Measurements from ENCODE around the gene SLC44A4. TPM values are rescaled to one million over a fixed set of nuclear protein-coding genes. Genes with fewer than 3 reads are reported as not detected.
"Not testable (repeated sequence)": the region's sequence is repeated elsewhere in the genome, so short reads cannot be mapped to it uniquely, and the experiment has no call there.

Gene SLC44A4
- polyA plus RNA-seq, 1 donor (not counting 4 experiments of a cell fraction or from before 2014, with no cell fraction given): 0.25 TPM

DNA sequence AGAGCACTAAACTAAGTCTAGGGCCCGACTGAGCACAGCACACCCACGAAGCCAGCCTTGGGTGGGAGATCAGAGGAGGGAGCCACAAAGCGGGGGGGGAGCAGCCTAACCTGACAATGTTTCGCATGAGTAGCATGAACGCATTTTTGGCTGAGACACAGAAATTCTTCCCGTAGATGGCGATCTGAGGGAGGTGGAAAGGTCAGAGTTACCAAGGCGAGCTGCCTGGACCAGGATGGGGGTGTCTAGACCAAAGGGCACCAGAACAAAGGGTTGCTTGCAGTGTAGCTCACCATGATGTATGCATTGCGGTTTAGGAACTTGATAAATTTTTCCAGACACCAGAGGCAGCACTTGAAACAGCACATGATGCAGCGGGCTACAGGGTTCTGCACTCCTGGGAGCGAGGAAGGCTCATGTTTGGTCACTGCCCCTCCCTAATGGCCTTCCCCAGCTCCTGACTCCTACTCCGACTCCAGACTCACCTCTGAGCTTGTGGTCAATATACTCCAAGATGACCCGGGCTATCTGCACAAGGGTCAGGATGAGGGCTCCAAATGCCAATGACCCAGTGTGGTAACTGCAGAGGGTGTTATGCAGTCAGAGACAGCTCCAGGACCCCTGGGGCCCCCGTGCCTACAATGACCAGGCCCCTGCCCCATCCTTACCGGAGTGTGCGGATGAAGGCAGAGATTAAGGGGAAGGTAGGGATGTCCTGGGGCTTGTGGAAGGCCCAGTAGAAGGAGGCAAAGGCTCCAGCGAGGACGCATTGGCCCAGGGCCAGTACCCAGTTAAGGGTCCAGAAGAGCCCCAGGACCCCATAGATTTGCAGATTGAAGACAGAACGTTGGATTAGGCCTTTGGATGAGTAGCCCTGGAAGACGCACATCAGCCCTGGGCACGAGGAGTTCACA is 13.3 kb downstream of the SLC44A4 start:
- H3K4me2 ChIP-seq (ENCODE audit: control insufficient read depth, extremely low read depth, insufficient read depth, low read depth, low read length): no peak overlapping the region
- no peak overlapping the region for H2AFZ ChIP-seq (ENCODE audit: control insufficient read depth, low read length)
- no peak for TF ChIP-seq EZH2 (IDR thresholded peaks at IDR 0.05; ENCODE audit: low read length)
- TF ChIP-seq, protein P1, sequence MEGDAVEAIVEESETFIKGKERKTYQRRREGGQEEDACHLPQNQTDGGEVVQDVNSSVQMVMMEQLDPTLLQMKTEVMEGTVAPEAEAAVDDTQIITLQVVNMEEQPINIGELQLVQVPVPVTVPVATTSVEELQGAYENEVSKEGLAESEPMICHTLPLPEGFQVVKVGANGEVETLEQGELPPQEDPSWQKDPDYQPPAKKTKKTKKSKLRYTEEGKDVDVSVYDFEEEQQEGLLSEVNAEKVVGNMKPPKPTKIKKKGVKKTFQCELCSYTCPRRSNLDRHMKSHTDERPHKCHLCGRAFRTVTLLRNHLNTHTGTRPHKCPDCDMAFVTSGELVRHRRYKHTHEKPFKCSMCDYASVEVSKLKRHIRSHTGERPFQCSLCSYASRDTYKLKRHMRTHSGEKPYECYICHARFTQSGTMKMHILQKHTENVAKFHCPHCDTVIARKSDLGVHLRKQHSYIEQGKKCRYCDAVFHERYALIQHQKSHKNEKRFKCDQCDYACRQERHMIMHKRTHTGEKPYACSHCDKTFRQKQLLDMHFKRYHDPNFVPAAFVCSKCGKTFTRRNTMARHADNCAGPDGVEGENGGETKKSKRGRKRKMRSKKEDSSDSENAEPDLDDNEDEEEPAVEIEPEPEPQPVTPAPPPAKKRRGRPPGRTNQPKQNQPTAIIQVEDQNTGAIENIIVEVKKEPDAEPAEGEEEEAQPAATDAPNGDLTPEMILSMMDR (optimal IDR thresholded peaks at IDR 0.05 in 1 of 3, IDR thresholded peaks at IDR 0.05 in 1 of 3, conservative IDR thresholded peaks at IDR 0.05 in 1 of 3; ENCODE audit: extremely low read depth in 1 of 3, insufficient read depth in 2 of 3, low read length in 3 of 3): no peak
- no peaks in the 10 kb centered on the region for H3K9me3 ChIP-seq (ENCODE audit: control insufficient read depth, low read depth, low read length)
- H3K27ac ChIP-seq (ENCODE audit: control insufficient read depth, insufficient read depth, low read length): no peak overlapping the region
- peaks cover 16% of the 10 kb centered on the region for H3K4me1 ChIP-seq (ENCODE audit: control insufficient read depth, extremely low read depth, insufficient read depth, low read length)
- peaks cover 5% of the 10 kb centered on the region for H3K79me2 ChIP-seq (ENCODE audit: control insufficient read depth, insufficient read depth, low read length)
- no peaks in the 10 kb centered on the region for H4K20me1 ChIP-seq (ENCODE audit: control insufficient read depth, extremely low read depth, insufficient read depth, low read length)
- dilution Hi-C loops (cut with MboI; ENCODE audit: extremely low pct_ligation_motif_present, low sequenced_read_pairs): no loop called here
- no peak overlapping the region for H3K9ac ChIP-seq (ENCODE audit: control insufficient read depth, extremely low read depth, insufficient read depth, low read length)
- H3K9me1 ChIP-seq (ENCODE audit: control insufficient read depth, extremely low read depth, insufficient read depth, low read length): no peaks in the 10 kb centered on the region
- H3K36me3 ChIP-seq (ENCODE audit: control insufficient read depth in 2 of 2, extremely low read depth in 1 of 2, insufficient read depth in 2 of 2, low read length in 2 of 2): peaks cover 1 to 8% of the 10 kb centered on the region in 2 experiments
- FAIRE-seq (no peak), DNase-seq (ENCODE audit: low read depth, low spot score) (no peak)
- no peak overlapping the region for H3K4me3 ChIP-seq (ENCODE audit: control insufficient read depth in 2 of 3, extremely low read depth in 1 of 3, insufficient read depth in 2 of 3, low read depth in 1 of 3, low read length in 3 of 3)
- no peaks in the 10 kb centered on the region for H3K27me3 ChIP-seq (ENCODE audit: control insufficient read depth, extremely low read depth, insufficient read depth, low read length)

DNA sequence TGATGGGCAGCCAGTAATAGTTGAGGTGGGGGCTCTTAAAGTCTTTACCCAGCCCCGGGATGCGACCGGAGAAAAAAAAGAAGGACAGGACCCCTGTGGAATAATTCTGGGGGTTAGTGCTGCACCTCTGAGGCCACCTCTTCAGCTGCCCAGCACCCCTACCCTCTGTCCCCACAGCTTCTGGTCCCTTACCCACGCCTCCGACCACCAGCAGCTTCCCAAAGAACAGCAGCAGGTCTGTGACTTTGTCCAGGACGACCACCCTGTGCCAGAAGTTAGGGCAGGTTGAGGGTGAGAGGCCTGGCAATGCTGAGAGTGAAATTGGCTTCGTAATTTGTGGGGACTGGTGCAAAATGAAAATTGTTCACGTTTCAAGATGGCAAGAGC is 14.0 kb downstream of the SLC44A4 start:
- no peaks in the 10 kb centered on the region for H3K9me3 ChIP-seq (ENCODE audit: control insufficient read depth, low read depth, low read length)
- H3K4me1 ChIP-seq (ENCODE audit: control insufficient read depth, extremely low read depth, insufficient read depth, low read length): peaks cover 16% of the 10 kb centered on the region
- DNase-seq (ENCODE audit: low read depth, low spot score) (no peak), FAIRE-seq (no peak)
- peaks cover 5% of the 10 kb centered on the region for H3K79me2 ChIP-seq (ENCODE audit: control insufficient read depth, insufficient read depth, low read length)
- H2AFZ ChIP-seq (ENCODE audit: control insufficient read depth, low read length): no peak overlapping the region
- H3K36me3 ChIP-seq (ENCODE audit: control insufficient read depth in 2 of 2, extremely low read depth in 1 of 2, insufficient read depth in 2 of 2, low read length in 2 of 2): peaks cover 4 to 12% of the 10 kb centered on the region in 2 experiments
- no peaks in the 10 kb centered on the region for H4K20me1 ChIP-seq (ENCODE audit: control insufficient read depth, extremely low read depth, insufficient read depth, low read length)
- no peak overlapping the region for H3K9ac ChIP-seq (ENCODE audit: control insufficient read depth, extremely low read depth, insufficient read depth, low read length)
- TF ChIP-seq EZH2 (IDR thresholded peaks at IDR 0.05; ENCODE audit: low read length): no peak
- TF ChIP-seq, protein P1 (optimal IDR thresholded peaks at IDR 0.05 in 1 of 3, IDR thresholded peaks at IDR 0.05 in 1 of 3, conservative IDR thresholded peaks at IDR 0.05 in 1 of 3; ENCODE audit: extremely low read depth in 1 of 3, insufficient read depth in 2 of 3, low read length in 3 of 3): no peak
- dilution Hi-C loops (cut with MboI; ENCODE audit: extremely low pct_ligation_motif_present, low sequenced_read_pairs): no loop called here
- no peak overlapping the region for H3K4me2 ChIP-seq (ENCODE audit: control insufficient read depth, extremely low read depth, insufficient read depth, low read depth, low read length)
- H3K9me1 ChIP-seq (ENCODE audit: control insufficient read depth, extremely low read depth, insufficient read depth, low read length): no peaks in the 10 kb centered on the region
- no peaks in the 10 kb centered on the region for H3K27me3 ChIP-seq (ENCODE audit: control insufficient read depth, extremely low read depth, insufficient read depth, low read length)
- no peak overlapping the region for H3K4me3 ChIP-seq (ENCODE audit: control insufficient read depth in 2 of 3, extremely low read depth in 1 of 3, insufficient read depth in 2 of 3, low read depth in 1 of 3, low read length in 3 of 3)
- H3K27ac ChIP-seq (ENCODE audit: control insufficient read depth, insufficient read depth, low read length): no peak overlapping the region

DNA sequence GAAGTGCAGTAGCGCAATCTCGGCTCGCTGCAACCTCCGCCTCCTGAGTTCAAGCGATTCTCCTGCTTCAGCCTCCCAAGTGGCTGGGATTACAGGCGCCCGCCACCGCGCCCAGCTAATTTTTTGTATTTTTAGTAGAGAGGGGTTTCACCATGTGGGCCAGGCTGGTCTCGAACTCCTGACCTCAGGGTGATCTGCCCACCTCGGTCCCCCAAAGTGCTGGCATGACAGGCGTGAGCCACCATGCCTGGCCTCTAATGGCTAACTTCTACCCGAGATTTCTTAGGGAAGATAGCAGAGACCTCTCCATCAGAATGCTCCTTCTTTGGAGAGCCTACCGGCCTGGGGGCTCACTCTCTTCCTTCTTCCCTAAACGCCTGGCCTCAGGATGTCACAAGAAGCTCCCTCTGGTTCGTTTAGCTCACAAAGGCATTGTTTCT is 14.7 kb downstream of the SLC44A4 start:
- H3K9me3 ChIP-seq (ENCODE audit: control insufficient read depth, low read depth, low read length); DNase-seq (ENCODE audit: low read depth, low spot score); H3K27me3 ChIP-seq (ENCODE audit: control insufficient read depth, extremely low read depth, insufficient read depth, low read length); FAIRE-seq; dilution Hi-C loops (cut with MboI; ENCODE audit: extremely low pct_ligation_motif_present, low sequenced_read_pairs); H2AFZ ChIP-seq (ENCODE audit: control insufficient read depth, low read length); H3K9me1 ChIP-seq (ENCODE audit: control insufficient read depth, extremely low read depth, insufficient read depth, low read length); H4K20me1 ChIP-seq (ENCODE audit: control insufficient read depth, extremely low read depth, insufficient read depth, low read length); H3K27ac ChIP-seq (ENCODE audit: control insufficient read depth, insufficient read depth, low read length); H3K79me2 ChIP-seq (ENCODE audit: control insufficient read depth, insufficient read depth, low read length): not testable (repeated sequence)
- H3K4me2 ChIP-seq (ENCODE audit: control insufficient read depth, extremely low read depth, insufficient read depth, low read depth, low read length): peak overlapping the region; percentile 72
- peaks cover 16% of the 10 kb centered on the region for H3K4me1 ChIP-seq (ENCODE audit: control insufficient read depth, extremely low read depth, insufficient read depth, low read length)
- peak overlapping the region; percentile 50 to 80 (median 64) for H3K4me3 ChIP-seq (ENCODE audit: control insufficient read depth in 2 of 3, extremely low read depth in 1 of 3, insufficient read depth in 2 of 3, low read depth in 1 of 3, low read length in 3 of 3)
- H3K36me3 ChIP-seq (ENCODE audit: control insufficient read depth in 2 of 2, extremely low read depth in 1 of 2, insufficient read depth in 2 of 2, low read length in 2 of 2): peaks cover 10 to 15% of the 10 kb centered on the region in 2 experiments
- peak overlapping the region; percentile 85 for H3K9ac ChIP-seq (ENCODE audit: control insufficient read depth, extremely low read depth, insufficient read depth, low read length)
